Loucy (cell line): ENCODE data around the gene POLD4.

ENCODE experiments used
- EZH2phosphoT487 ChIP-seq: fragments of 200-600 bp; IDR thresholded peaks from 2 replicates; pipeline ENCODE4 v1.6.1; 2018; ENCODE audit warnings: antibody characterized with exemption, mild to moderate bottlenecking, moderate library complexity, borderline replicate concordance
- TF ChIP-seq, protein P1 (sequence below): fragments of 200-600 bp; sonication (generic); conservative IDR thresholded peaks from 2 replicates; pipeline ENCODE4 v1.5.1; 2014; ENCODE audit warnings: mild to moderate bottlenecking, antibody characterized with exemption, low read length

DNA sequence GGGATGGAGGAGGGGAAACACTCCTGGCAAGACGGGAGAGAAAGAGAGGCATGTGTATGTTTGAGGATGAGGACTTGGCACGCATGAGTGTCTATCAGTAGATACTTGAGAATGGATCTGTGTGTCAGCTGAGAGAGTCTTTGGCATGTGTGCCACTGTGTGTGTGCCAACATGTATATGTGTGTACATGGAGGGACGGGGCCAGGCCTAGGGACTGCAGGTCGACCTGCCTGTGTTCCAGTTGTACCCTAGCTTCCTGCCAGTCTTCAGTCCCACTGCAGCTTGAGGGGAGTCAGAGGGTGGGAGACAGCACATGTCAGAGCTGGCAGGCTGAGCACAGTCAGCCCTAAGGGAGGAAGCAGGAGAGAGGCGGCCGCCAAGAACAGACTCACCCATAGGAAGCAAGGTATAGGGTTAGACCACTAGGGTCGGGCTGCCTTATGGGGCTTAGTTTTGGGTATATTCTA is 14.4 kb upstream of the POLD4 start:
- TF ChIP-seq, protein P1, sequence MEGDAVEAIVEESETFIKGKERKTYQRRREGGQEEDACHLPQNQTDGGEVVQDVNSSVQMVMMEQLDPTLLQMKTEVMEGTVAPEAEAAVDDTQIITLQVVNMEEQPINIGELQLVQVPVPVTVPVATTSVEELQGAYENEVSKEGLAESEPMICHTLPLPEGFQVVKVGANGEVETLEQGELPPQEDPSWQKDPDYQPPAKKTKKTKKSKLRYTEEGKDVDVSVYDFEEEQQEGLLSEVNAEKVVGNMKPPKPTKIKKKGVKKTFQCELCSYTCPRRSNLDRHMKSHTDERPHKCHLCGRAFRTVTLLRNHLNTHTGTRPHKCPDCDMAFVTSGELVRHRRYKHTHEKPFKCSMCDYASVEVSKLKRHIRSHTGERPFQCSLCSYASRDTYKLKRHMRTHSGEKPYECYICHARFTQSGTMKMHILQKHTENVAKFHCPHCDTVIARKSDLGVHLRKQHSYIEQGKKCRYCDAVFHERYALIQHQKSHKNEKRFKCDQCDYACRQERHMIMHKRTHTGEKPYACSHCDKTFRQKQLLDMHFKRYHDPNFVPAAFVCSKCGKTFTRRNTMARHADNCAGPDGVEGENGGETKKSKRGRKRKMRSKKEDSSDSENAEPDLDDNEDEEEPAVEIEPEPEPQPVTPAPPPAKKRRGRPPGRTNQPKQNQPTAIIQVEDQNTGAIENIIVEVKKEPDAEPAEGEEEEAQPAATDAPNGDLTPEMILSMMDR, result no peak
- TF ChIP-seq EZH2phosphoT487, result no peak
